Upper lobe of left lung (tissue), 6 donors: Measurements from ENCODE around the gene NRXN3. TPM values are rescaled to one million over a fixed set of nuclear protein-coding genes. Genes with fewer than 3 reads are reported as not detected.

Experiments used
- ATAC-seq, 2 donors: fragments of 200-7000 bp; cut with Tn5 transposase; one replicate each; pipeline ENCODE4 v1.9.1; 2022; ENCODE audit warnings: mild to moderate bottlenecking in 2 of 2, moderate library complexity in 2 of 2; ENCODE audit not compliant: low FRiP score in 2 of 2
- DNase-seq, 2 donors: peaks; one replicate each; pipeline ENCODE4 v3.0.0-alpha.2; 2019 to 2020
- H3K27ac ChIP-seq, 4 donors: fragments of 200-600 bp; sonication (generic); one replicate each; pipeline ENCODE4 v1.5.1; 2016 to 2019
- H3K27me3 ChIP-seq, 4 donors: fragments of 200-600 bp; sonication (generic); one replicate each; pipeline ENCODE4 v1.5.1; 2017 to 2019
- H3K36me3 ChIP-seq, 4 donors: fragments of 200-600 bp; sonication (generic); one replicate each; pipeline ENCODE4 v1.5.1; 2016 to 2019
- H3K4me1 ChIP-seq, 4 donors: fragments of 200-600 bp; sonication (generic); one replicate each; pipeline ENCODE4 v1.5.1; 2018 to 2019
- H3K4me3 ChIP-seq, 4 donors: fragments of 200-600 bp; sonication (generic); one replicate each; pipeline ENCODE4 v1.5.1; 2017 to 2019; ENCODE audit warnings: mild to moderate bottlenecking in 2 of 4, moderate library complexity in 1 of 4
- H3K9me3 ChIP-seq, 4 donors: fragments of 200-600 bp; sonication (generic); one replicate each; pipeline ENCODE4 v1.5.1; 2018 to 2019
- EP300 ChIP-seq, 4 donors: sonication (generic); formaldehyde crosslinking; IDR thresholded peaks; one replicate each; pipeline ENCODE4 v1.5.1; 2017; ENCODE audit warnings: antibody characterized with exemption in 4 of 4, control low read depth in 2 of 4
- POLR2A ChIP-seq, 4 donors: fragments of 450-650 bp; IDR thresholded peaks; one replicate each; pipeline ENCODE4 v1.5.1; 2016 to 2017; ENCODE audit warnings: antibody characterized with exemption in 4 of 4, mild to moderate bottlenecking in 2 of 4
- POLR2AphosphoS5 ChIP-seq, 2 donors: sonication (generic); formaldehyde crosslinking; IDR thresholded peaks; one replicate each; pipeline ENCODE4 v1.5.1; 2017; ENCODE audit warnings: antibody characterized with exemption in 2 of 2
- WGBS, 2 donors: methylation state at CpG; one replicate each; pipeline ENCODE4 v1.1.5; 2017 to 2018; 5-methylcytosine and 5-hydroxymethylcytosine counted together
- total RNA-seq, 6 donors: library from RNA; depleted of rRNA in 4 of 6; stranded (reverse); fragments of >200 nt in 4 of 6; gene quantifications; one replicate each; pipeline versions ENCODE4 v1.1.0 to v1.2.1, GENCODE V29; 2016 to 2021
- TF ChIP-seq, protein P1 (sequence below), 6 experiments: fragments of 450-650 bp in 4 of 6; fragments of 200-600 bp in 2 of 6; sonication (generic) in 2 of 6; IDR thresholded peaks; one replicate each; pipeline ENCODE4 v1.5.1; 2016 to 2019; ENCODE audit warnings: antibody characterized with exemption in 6 of 6
- donor health status: DM: no; HTN: no; CAD: no; lungs with moderate emphysema.
- donor health status: DM: no; HTN: yes; CAD: no; lungs with severe emphysema.

NRXN3 gene
- total RNA-seq, 6 donors from 2014 or later, result 4.4 to 14.9 (median 7.2) TPM

DNA sequence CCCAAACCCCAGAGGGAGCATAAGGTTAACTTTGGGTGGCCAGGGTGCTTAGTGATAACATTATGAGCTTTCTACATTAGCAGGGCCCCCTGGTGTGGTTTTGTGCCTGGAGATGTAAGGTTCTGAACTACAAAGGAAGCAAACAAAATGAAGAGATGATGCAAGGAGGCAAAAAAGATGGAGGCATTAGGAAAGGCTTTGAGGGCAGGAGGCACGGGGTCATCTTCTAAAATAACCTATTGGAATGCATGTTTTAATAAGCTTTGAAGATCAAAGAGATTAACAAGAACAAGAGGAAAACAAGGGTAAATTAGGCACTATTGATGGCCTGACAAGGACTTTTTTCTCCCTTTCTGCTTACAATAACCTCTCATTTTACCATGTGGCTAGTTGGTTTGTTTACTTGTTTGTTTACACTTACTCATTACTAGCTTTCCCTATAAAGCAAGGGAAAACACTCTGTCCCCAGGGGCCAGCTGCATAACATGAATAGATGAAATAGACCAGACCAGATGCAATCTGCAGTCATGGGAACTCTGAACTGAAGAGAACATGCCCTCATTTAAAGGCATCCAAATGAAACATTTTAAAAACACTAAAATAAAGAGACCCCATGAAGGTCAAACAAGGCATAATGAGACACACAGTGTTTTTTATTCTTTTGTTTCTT lies 1650.8 kb downstream of the NRXN3 start:
- no peaks in the 10 kb centered on the region for H3K27me3 ChIP-seq
- DNase-seq, result no peak

DNA sequence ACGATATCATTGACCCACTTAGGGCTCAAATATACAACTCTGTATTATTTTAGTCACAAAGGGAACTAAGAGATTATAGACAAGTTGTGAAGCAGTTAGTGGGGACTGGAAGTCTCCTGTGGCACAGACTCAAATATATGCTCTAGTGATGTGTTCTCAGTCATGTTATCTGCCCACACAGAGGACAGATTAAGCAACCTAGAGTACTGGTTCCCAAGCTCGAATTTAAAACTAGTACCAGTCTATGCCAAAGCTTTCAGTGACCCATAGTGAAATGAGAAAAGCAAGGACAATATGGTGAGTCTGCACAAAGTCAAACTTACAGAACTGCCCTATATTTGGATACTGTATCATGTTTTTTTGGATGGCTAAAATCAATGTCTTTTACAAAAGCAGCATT lies 1651.9 kb downstream of the NRXN3 start:
- Histone ChIP-seq H3K4me1 (no peaks in the 10 kb centered on the region), H3K9me3 (no peaks in the 10 kb centered on the region), H3K4me3 (no peak overlapping the region), H3K27me3 (no peaks in the 10 kb centered on the region), H3K36me3 (no peaks in the 10 kb centered on the region), H3K27ac (no peak overlapping the region)
- DNase-seq (no peak), ATAC-seq (no peak)
- 67 to 76% methylated on average over 2 of the region's 2 CpGs for WGBS, 2 donors
- TF ChIP-seq EP300 (IDR thresholded peaks at IDR 0.05) (no peak), POLR2AphosphoS5 (IDR thresholded peaks at IDR 0.05) (no peak), POLR2A (IDR thresholded peaks at IDR 0.05) (no peak)
- TF ChIP-seq, protein P1, sequence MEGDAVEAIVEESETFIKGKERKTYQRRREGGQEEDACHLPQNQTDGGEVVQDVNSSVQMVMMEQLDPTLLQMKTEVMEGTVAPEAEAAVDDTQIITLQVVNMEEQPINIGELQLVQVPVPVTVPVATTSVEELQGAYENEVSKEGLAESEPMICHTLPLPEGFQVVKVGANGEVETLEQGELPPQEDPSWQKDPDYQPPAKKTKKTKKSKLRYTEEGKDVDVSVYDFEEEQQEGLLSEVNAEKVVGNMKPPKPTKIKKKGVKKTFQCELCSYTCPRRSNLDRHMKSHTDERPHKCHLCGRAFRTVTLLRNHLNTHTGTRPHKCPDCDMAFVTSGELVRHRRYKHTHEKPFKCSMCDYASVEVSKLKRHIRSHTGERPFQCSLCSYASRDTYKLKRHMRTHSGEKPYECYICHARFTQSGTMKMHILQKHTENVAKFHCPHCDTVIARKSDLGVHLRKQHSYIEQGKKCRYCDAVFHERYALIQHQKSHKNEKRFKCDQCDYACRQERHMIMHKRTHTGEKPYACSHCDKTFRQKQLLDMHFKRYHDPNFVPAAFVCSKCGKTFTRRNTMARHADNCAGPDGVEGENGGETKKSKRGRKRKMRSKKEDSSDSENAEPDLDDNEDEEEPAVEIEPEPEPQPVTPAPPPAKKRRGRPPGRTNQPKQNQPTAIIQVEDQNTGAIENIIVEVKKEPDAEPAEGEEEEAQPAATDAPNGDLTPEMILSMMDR (IDR thresholded peaks at IDR 0.05), result no peak

More for the DNA sequence above, 1650.8 kb downstream of the NRXN3 start:
- no peak overlapping the region for H3K4me3 ChIP-seq
- TF ChIP-seq POLR2AphosphoS5 (IDR thresholded peaks at IDR 0.05), result no peak
- TF ChIP-seq, protein P1 (IDR thresholded peaks at IDR 0.05), result no peak
- no peak for TF ChIP-seq EP300 (IDR thresholded peaks at IDR 0.05)
- TF ChIP-seq POLR2A (IDR thresholded peaks at IDR 0.05), result no peak
- no peaks in the 10 kb centered on the region for H3K9me3 ChIP-seq
- H3K36me3 ChIP-seq, result no peaks in the 10 kb centered on the region
- H3K27ac ChIP-seq, result no peak overlapping the region
- no peak for ATAC-seq
- no peaks in the 10 kb centered on the region for H3K4me1 ChIP-seq
- WGBS, 2 donors, result 37 to 54% methylated on average over 1 of the region's 1 CpG

DNA sequence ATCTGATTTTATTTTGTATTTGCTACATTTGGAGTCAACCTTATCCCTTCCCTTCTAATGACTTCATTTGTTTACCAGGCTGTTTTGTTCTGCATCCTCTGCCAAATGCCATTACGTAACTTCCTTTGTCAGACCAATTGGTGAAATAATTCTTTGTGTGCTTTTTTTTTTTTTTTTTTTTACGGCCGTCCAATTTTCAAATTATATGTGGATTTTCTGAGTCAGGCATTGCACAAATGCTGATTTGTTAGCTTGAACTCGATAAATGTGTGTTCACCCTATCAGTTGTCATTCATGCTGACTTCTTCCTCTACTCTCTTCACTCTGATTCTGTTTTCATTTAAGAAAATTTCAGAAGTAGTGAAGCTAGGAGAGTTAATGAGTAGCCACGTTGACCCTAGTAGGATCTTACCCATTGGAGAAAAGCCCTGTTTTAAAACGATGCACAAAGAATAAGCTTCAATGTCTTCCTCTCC lies 1654.9 kb downstream of the NRXN3 start:
- DNase-seq (no peak), ATAC-seq (peak in 1 of 2 donors; percentile 55)
- no peaks in the 10 kb centered on the region for H3K4me1 ChIP-seq
- H3K36me3 ChIP-seq, result no peaks in the 10 kb centered on the region
- no peak overlapping the region for H3K27ac ChIP-seq
- no peaks in the 10 kb centered on the region for H3K9me3 ChIP-seq
- no peak for TF ChIP-seq EP300 (IDR thresholded peaks at IDR 0.05)
- no peak for TF ChIP-seq POLR2AphosphoS5 (IDR thresholded peaks at IDR 0.05)
- TF ChIP-seq, protein P1 (IDR thresholded peaks at IDR 0.05), result no peak
- no peak for TF ChIP-seq POLR2A (IDR thresholded peaks at IDR 0.05)
- H3K27me3 ChIP-seq, result no peaks in the 10 kb centered on the region
- no peak overlapping the region for H3K4me3 ChIP-seq
- 47 to 52% methylated on average over 6 of the region's 6 CpGs for WGBS, 2 donors

DNA sequence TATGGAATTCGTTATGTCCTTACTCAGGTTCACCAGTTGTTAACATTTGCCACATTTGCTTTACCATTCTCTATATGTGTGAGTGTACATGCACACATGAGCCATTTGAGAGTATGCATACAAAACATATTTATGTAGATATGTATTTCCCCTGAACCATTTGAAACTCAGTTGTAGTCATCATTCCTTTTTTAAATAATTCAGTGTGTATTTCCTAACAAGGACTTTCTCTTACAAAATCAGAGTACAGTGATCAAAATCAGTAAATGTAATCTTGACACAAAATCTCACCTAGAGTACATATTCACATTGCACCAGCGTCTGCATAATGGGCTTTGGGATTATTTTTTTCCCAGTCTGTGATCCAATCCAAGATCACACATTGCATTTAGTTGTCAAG lies 1656.2 kb downstream of the NRXN3 start:
- Histone ChIP-seq H3K27ac (no peak overlapping the region), H3K27me3 (no peaks in the 10 kb centered on the region), H3K4me3 (no peak overlapping the region), H3K36me3 (no peaks in the 10 kb centered on the region), H3K9me3 (no peaks in the 10 kb centered on the region), H3K4me1 (no peaks in the 10 kb centered on the region)
- DNase-seq (no peak), ATAC-seq (no peak)
- TF ChIP-seq EP300 (IDR thresholded peaks at IDR 0.05) (no peak), POLR2A (IDR thresholded peaks at IDR 0.05) (no peak), POLR2AphosphoS5 (IDR thresholded peaks at IDR 0.05) (no peak)
- TF ChIP-seq, protein P1 (IDR thresholded peaks at IDR 0.05), result no peak
- WGBS, 2 donors, result 85 to 88% methylated on average over 2 of the region's 2 CpGs
